ENCODE data around the gene PTGES2. TPM values are rescaled to one million over a fixed set of nuclear protein-coding genes. Genes with fewer than 3 reads are reported as not detected.

Gene PTGES2
- total RNA-seq, 2 experiments from 2014 or later: 68.1 to 76.3 TPM

DNA sequence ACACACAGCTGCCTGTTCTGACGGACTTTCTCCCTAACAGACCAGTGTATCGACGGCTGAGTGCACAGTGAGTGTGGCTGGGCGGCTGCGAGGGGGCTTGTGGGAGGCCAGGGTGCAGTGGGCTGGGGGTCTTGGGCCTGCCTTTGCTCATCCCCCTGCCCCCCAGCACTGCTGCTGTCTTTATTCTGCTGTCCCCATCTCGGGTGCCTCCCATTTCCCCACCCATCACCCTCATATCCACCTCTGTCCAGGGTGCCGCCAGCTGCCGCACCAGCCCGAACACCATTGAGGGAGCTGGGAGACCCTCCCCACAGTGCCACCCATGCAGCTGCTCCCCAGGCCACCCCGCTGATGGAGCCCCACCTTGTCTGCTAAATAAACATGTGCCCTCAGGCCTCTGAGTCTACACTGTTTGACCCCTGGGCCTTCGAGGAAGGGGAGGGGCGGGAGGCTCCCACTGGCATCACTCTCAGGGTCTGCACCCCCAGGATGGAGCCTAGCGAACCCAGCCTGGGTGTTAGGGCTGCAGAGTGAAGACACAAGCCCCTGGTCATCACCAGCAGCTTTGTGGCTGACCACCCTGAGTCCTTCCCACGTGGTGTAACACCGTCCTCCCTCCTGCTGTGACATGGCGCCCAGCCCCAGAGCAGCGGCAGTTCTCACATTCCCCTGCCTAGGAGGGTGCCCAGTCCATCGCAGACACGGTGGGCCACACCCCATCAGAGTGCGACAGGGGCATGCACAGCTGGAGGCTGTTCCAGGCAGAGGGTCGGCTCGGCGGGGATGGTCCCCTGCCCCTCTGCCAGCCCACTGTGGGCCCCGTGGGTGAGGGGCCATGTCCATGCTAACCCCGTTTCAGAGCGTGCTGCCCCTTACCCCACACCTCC lies 25.8 kb upstream of the PTGES2 start:
- intact Hi-C loops (cut with micrococcal nuclease; ENCODE audit: unreplicated experiment): no loop called here
- POLR2A ChIA-PET: no interaction called here
- Histone ChIP-seq H3K27ac (ENCODE audit: low read depth, low read length, poor library complexity, severe bottlenecking) (no peak overlapping the region), H3K79me2 (ENCODE audit: insufficient read depth, low read depth, low read length) (no peaks in the 10 kb centered on the region), H3K4me3 (ENCODE audit: low read depth, low read length, poor library complexity, severe bottlenecking) (no peak overlapping the region), H3K9me2 (ENCODE audit: insufficient read depth, low read length) (no peaks in the 10 kb centered on the region), H3K4me1 (ENCODE audit: insufficient read depth, low read length, poor library complexity, severe bottlenecking) (no peaks in the 10 kb centered on the region), H3K9me3 (ENCODE audit: low read length) (no peaks in the 10 kb centered on the region), H4K20me1 (ENCODE audit: insufficient read depth, low read length) (no peaks in the 10 kb centered on the region), H3K4me2 (ENCODE audit: low read length) (no peak overlapping the region), H3K36me3 (ENCODE audit: insufficient read depth, low read length) (no peaks in the 10 kb centered on the region), H2AFZ (ENCODE audit: low read length) (no peak overlapping the region)
- no peak for DNase-seq (ENCODE audit: low spot score)
- TF ChIP-seq EZH2phosphoT487 (IDR thresholded peaks at IDR 0.05; ENCODE audit: borderline replicate concordance, low read depth, low read length): no peak
- TF ChIP-seq CTCF (conservative IDR thresholded peaks at IDR 0.05; ENCODE audit: low read length): no peak
- no TSS peak for BruUV-seq (replicated peaks)
- CTCF ChIA-PET (ENCODE audit: unreplicated experiment): no interaction called here

GRCh38 chr9:128152133-128153059 lies 24.9 kb upstream of the PTGES2 start:
- no peak for DNase-seq (ENCODE audit: low spot score)
- H3K4me2 ChIP-seq (ENCODE audit: low read length): no peak overlapping the region
- intact Hi-C loops (cut with micrococcal nuclease; ENCODE audit: unreplicated experiment): no loop called here
- H3K27ac ChIP-seq (ENCODE audit: low read depth, low read length, poor library complexity, severe bottlenecking): no peak overlapping the region
- no peaks in the 10 kb centered on the region for H3K9me3 ChIP-seq (ENCODE audit: low read length)
- no peaks in the 10 kb centered on the region for H3K36me3 ChIP-seq (ENCODE audit: insufficient read depth, low read length)
- no peak overlapping the region for H3K4me3 ChIP-seq (ENCODE audit: low read depth, low read length, poor library complexity, severe bottlenecking)
- ChIA-PET POLR2A (no interaction called here), CTCF (ENCODE audit: unreplicated experiment) (no interaction called here)
- H3K4me1 ChIP-seq (ENCODE audit: insufficient read depth, low read length, poor library complexity, severe bottlenecking): no peaks in the 10 kb centered on the region
- H3K79me2 ChIP-seq (ENCODE audit: insufficient read depth, low read depth, low read length): no peaks in the 10 kb centered on the region
- no peaks in the 10 kb centered on the region for H4K20me1 ChIP-seq (ENCODE audit: insufficient read depth, low read length)
- H3K9me2 ChIP-seq (ENCODE audit: insufficient read depth, low read length): no peaks in the 10 kb centered on the region
- TF ChIP-seq EZH2phosphoT487 (IDR thresholded peaks at IDR 0.05; ENCODE audit: borderline replicate concordance, low read depth, low read length): no peak
- TF ChIP-seq CTCF (conservative IDR thresholded peaks at IDR 0.05; ENCODE audit: low read length): no peak
- no TSS peak for BruUV-seq (replicated peaks)
- no peak overlapping the region for H2AFZ ChIP-seq (ENCODE audit: low read length)
